ENCODE results near the gene EEF1AKMT1.
"Not testable (repeated sequence)": the region's sequence is repeated elsewhere in the genome, so short reads cannot be mapped to it uniquely, and the experiment has no call there.

Gene EEF1AKMT1

GRCh38 chr13:20769091-20769490, 4.7 kb downstream of the EEF1AKMT1 start:
- no peaks in the 10 kb centered on the region; the same call in 1 of the 2 replicates for H3K36me3 ChIP-seq (ENCODE audit: control insufficient read depth, insufficient read depth, low read length)
- H3K4me3 ChIP-seq (replicated peaks; ENCODE audit: low read depth, low read length) = no peak overlapping the region
- no peaks in the 10 kb centered on the region for H3K27me3 ChIP-seq (replicated peaks; ENCODE audit: control insufficient read depth, insufficient read depth, low read length)
- TF ChIP-seq CTCF (IDR thresholded peaks at IDR 0.05; ENCODE audit: insufficient read depth, low read length, poor library complexity, severe bottlenecking) = no peak
- no peak for DNase-seq (ENCODE audit: extremely low read depth, insufficient read length)

- Histone ChIP-seq H3K36me3 (ENCODE audit: control insufficient read depth, insufficient read depth, low read length) (no peaks in the 10 kb centered on the region; the same call in 1 of the 2 replicates), H3K27me3 (replicated peaks; ENCODE audit: control insufficient read depth, insufficient read depth, low read length) (no peaks in the 10 kb centered on the region), H3K4me3 (replicated peaks; ENCODE audit: low read depth, low read length) (no peak overlapping the region)
- DNase-seq (ENCODE audit: extremely low read depth, insufficient read length) = no peak
- no peak for TF ChIP-seq CTCF (IDR thresholded peaks at IDR 0.05; ENCODE audit: insufficient read depth, low read length, poor library complexity, severe bottlenecking)
Measured at GRCh38 chr13:20767309-20767943, 6.3 kb downstream of the EEF1AKMT1 start.

GRCh38 chr13:20760872-20761271, 12.9 kb downstream of the EEF1AKMT1 start:
- H3K27me3 ChIP-seq (replicated peaks; ENCODE audit: control insufficient read depth, insufficient read depth, low read length) = no peaks in the 10 kb centered on the region
- no peak overlapping the region for H3K4me3 ChIP-seq (replicated peaks; ENCODE audit: low read depth, low read length)
- TF ChIP-seq CTCF (IDR thresholded peaks at IDR 0.05; ENCODE audit: insufficient read depth, low read length, poor library complexity, severe bottlenecking) = no peak
- H3K36me3 ChIP-seq (ENCODE audit: control insufficient read depth, insufficient read depth, low read length) = no peaks in the 10 kb centered on the region
- no peak for DNase-seq (ENCODE audit: extremely low read depth, insufficient read length)

- H3K36me3 ChIP-seq (ENCODE audit: control insufficient read depth, insufficient read depth, low read length) = no peaks in the 10 kb centered on the region
- TF ChIP-seq CTCF (IDR thresholded peaks at IDR 0.05; ENCODE audit: insufficient read depth, low read length, poor library complexity, severe bottlenecking) = no peak
- no peaks in the 10 kb centered on the region for H3K27me3 ChIP-seq (replicated peaks; ENCODE audit: control insufficient read depth, insufficient read depth, low read length)
- DNase-seq (ENCODE audit: extremely low read depth, insufficient read length) = no peak
- H3K4me3 ChIP-seq (replicated peaks; ENCODE audit: low read depth, low read length) = no peak overlapping the region
Measured at GRCh38 chr13:20754009-20754408, 19.8 kb downstream of the EEF1AKMT1 start.

- Histone ChIP-seq H3K36me3 (ENCODE audit: control insufficient read depth, insufficient read depth, low read length) (no peaks in the 10 kb centered on the region), H3K27me3 (replicated peaks; ENCODE audit: control insufficient read depth, insufficient read depth, low read length) (no peaks in the 10 kb centered on the region)
- no peak for TF ChIP-seq CTCF (IDR thresholded peaks at IDR 0.05; ENCODE audit: insufficient read depth, low read length, poor library complexity, severe bottlenecking)
Measured at GRCh38 chr13:20749377-20749776, 24.4 kb downstream of the EEF1AKMT1 start.

GRCh38 chr13:20743830-20744404, 29.8 kb downstream of the EEF1AKMT1 start:
- H3K4me3 ChIP-seq (replicated peaks; ENCODE audit: low read depth, low read length); H3K36me3 ChIP-seq (ENCODE audit: control insufficient read depth, insufficient read depth, low read length); H3K27me3 ChIP-seq (replicated peaks; ENCODE audit: control insufficient read depth, insufficient read depth, low read length); DNase-seq (ENCODE audit: extremely low read depth, insufficient read length): not testable (repeated sequence)

More at GRCh38 chr13:20749377-20749776, 24.4 kb downstream of the EEF1AKMT1 start:
- H3K4me3 ChIP-seq (replicated peaks; ENCODE audit: low read depth, low read length) = no peak overlapping the region
- DNase-seq (ENCODE audit: extremely low read depth, insufficient read length) = no peak

All from GM06990 (cell line).